OCI-LY7 (cell line): Measurements from ENCODE around the gene TOR1A. TPM values are rescaled to one million over a fixed set of nuclear protein-coding genes. Genes with fewer than 3 reads are reported as not detected.

Experiments
- BruUV-seq: library from RNA; stranded (reverse); fragments of 400-500 nt; replicated peaks from 2 replicates; lab custom pipeline; 2021; lab: Mats Ljungman, UMichigan
- CTCF ChIA-PET: fragments of 300-600 bp; sonication (Branson Sonifier 250); formaldehyde crosslinking; loops from one replicate; lab custom pipeline; 2022; ENCODE audit warnings: antibody characterized with exemption; ENCODE audit not compliant: unreplicated experiment; lab: Charles Lee
- POLR2A ChIA-PET: fragments of 300-600 bp; sonication (Branson Sonifier 250); formaldehyde crosslinking; loops from one replicate; lab custom pipeline; 2022; ENCODE audit warnings: antibody characterized with exemption; lab: Charles Lee
- DNase-seq: peaks from one replicate; pipeline ENCODE4 v3.0.0-alpha.2; 2015; ENCODE audit warnings: low spot score
- H2AFZ ChIP-seq: fragments of 200-600 bp; sonication (generic), shearing (Covaris generic); 2 replicates; pipeline ENCODE4 v1.6.1; 2014; ENCODE audit warnings: mild to moderate bottlenecking, antibody characterized with exemption, low read length, moderate library complexity
- H3K27ac ChIP-seq: fragments of 200-600 bp; sonication (generic); 2 replicates; pipeline ENCODE4 v1.5.1; 2014; ENCODE audit warnings: mixed run types, low read depth, mild to moderate bottlenecking, moderate library complexity, low read length, inconsistent platforms; ENCODE audit not compliant: poor library complexity, severe bottlenecking
- H3K36me3 ChIP-seq: fragments of 200-600 bp; sonication (generic); 2 replicates; pipeline ENCODE4 v1.6.1; 2014; ENCODE audit warnings: mild to moderate bottlenecking, antibody characterized with exemption, low read length, moderate library complexity, mixed read lengths; ENCODE audit not compliant: insufficient read depth
- H3K4me1 ChIP-seq: fragments of 200-600 bp; sonication (generic); 2 replicates; pipeline ENCODE4 v1.5.1; 2014; ENCODE audit warnings: mild to moderate bottlenecking, low read length; ENCODE audit not compliant: insufficient read depth, poor library complexity, severe bottlenecking
- H3K4me2 ChIP-seq: fragments of 200-600 bp; sonication (generic); 2 replicates; pipeline ENCODE4 v1.6.1; 2014; ENCODE audit warnings: mild to moderate bottlenecking, low read length
- H3K4me3 ChIP-seq: fragments of 200-600 bp; sonication (generic); 2 replicates; pipeline ENCODE4 v1.5.1; 2014; ENCODE audit warnings: mild to moderate bottlenecking, low read depth, low read length; ENCODE audit not compliant: poor library complexity, severe bottlenecking
- H3K79me2 ChIP-seq: fragments of 200-600 bp; sonication (generic); 2 replicates; pipeline ENCODE4 v1.6.1; 2016; ENCODE audit warnings: low read depth, mild to moderate bottlenecking, low read length, moderate library complexity, mixed read lengths; ENCODE audit not compliant: insufficient read depth
- H3K9me2 ChIP-seq: fragments of 200-600 bp; sonication (generic); 2 replicates; pipeline ENCODE4 v1.6.1; 2016; ENCODE audit warnings: mild to moderate bottlenecking, low read length, mixed read lengths; ENCODE audit not compliant: insufficient read depth
- H3K9me3 ChIP-seq: fragments of 200-600 bp; sonication (generic); 2 replicates; pipeline ENCODE4 v1.6.1; 2014; ENCODE audit warnings: mild to moderate bottlenecking, mixed run types, low read length, mixed read lengths
- H4K20me1 ChIP-seq: fragments of 200-600 bp; sonication (generic); 2 replicates; pipeline ENCODE4 v1.6.1; 2014; ENCODE audit warnings: mild to moderate bottlenecking, antibody characterized with exemption, low read length, moderate library complexity, mixed read lengths; ENCODE audit not compliant: insufficient read depth
- CTCF ChIP-seq: fragments of 200-600 bp; sonication (generic); conservative IDR thresholded peaks from 2 replicates; pipeline ENCODE4 v1.5.1; 2014; ENCODE audit warnings: mild to moderate bottlenecking, antibody characterized with exemption, low read length, moderate library complexity, mixed read lengths
- EZH2phosphoT487 ChIP-seq: fragments of 200-600 bp; sonication (generic); IDR thresholded peaks from 2 replicates; pipeline ENCODE4 v1.6.1; 2018; ENCODE audit warnings: low read depth, borderline replicate concordance, mild to moderate bottlenecking, mixed run types, antibody characterized with exemption, low read length, moderate library complexity, mixed read lengths
- intact Hi-C: fragments of 100-400 bp; cut with micrococcal nuclease; formaldehyde crosslinking; loops from one replicate; pipeline ENCODE4 v1.10.0; 2022; ENCODE audit not compliant: unreplicated experiment
- total RNA-seq, 2 experiments: library from RNA; depleted of rRNA in 1 of 2; stranded (reverse); fragments of >200 nt in 1 of 2; shearing (Covaris generic) in 1 of 2; gene quantifications; 2 replicates each; pipeline ENCODE4 v1.2.3, GENCODE V29; 2014 to 2022

Gene TOR1A
- total RNA-seq, 2 experiments from 2014 or later: 32.7 to 37.0 TPM

- DNase-seq: no peak
- no peak for TF ChIP-seq CTCF
- TF ChIP-seq EZH2phosphoT487: no peak
- no peaks in the 10 kb centered on the region for H3K9me3 ChIP-seq
- H3K9me2 ChIP-seq: no peaks in the 10 kb centered on the region
- BruUV-seq: no TSS peak
- H4K20me1 ChIP-seq: no peaks in the 10 kb centered on the region
- intact Hi-C loops: no loop called here
- POLR2A ChIA-PET: no interaction called here
- H3K4me2 ChIP-seq: no peak overlapping the region
- H3K27ac ChIP-seq: no peak overlapping the region
- H3K79me2 ChIP-seq: peaks cover 3% of the 10 kb centered on the region; the same call in 1 of the 2 replicates
- H2AFZ ChIP-seq: no peak overlapping the region
- H3K4me1 ChIP-seq: peaks cover under 1% of the 10 kb centered on the region
- peaks cover 67% of the 10 kb centered on the region for H3K36me3 ChIP-seq
- H3K4me3 ChIP-seq: no peak overlapping the region
- CTCF ChIA-PET: no interaction called here
These were observed 4.1 kb upstream of the TOR1A start for GRCh38 chr9:129828051-129828450.

GRCh38 chr9:129826759-129827158, 2.8 kb upstream of the TOR1A start:
- no peak overlapping the region for H3K27ac ChIP-seq
- ChIA-PET POLR2A (no interaction called here), CTCF (no interaction called here)
- DNase-seq: no peak
- no peak overlapping the region for H2AFZ ChIP-seq
- H3K36me3 ChIP-seq: peaks cover 65% of the 10 kb centered on the region
- H3K4me3 ChIP-seq: no peak overlapping the region
- no TSS peak for BruUV-seq
- H4K20me1 ChIP-seq: no peaks in the 10 kb centered on the region
- H3K4me2 ChIP-seq: no peak overlapping the region
- H3K9me3 ChIP-seq: no peaks in the 10 kb centered on the region
- peaks cover 13% of the 10 kb centered on the region; the same call in 1 of the 2 replicates for H3K79me2 ChIP-seq
- no peaks in the 10 kb centered on the region for H3K9me2 ChIP-seq
- TF ChIP-seq CTCF: no peak
- TF ChIP-seq EZH2phosphoT487: no peak
- intact Hi-C loops: no loop called here
- peaks cover 9% of the 10 kb centered on the region for H3K4me1 ChIP-seq

- POLR2A ChIA-PET: no interaction called here
- intact Hi-C loops: no loop called here
These were observed 2.4 kb upstream of the TOR1A start for GRCh38 chr9:129826344-129826743.

More at GRCh38 chr9:129826344-129826743, 2.4 kb upstream of the TOR1A start:
- Histone ChIP-seq H3K36me3 (peaks cover 65% of the 10 kb centered on the region), H3K4me2 (no peak overlapping the region), H3K4me1 (peaks cover 9% of the 10 kb centered on the region), H3K9me2 (no peaks in the 10 kb centered on the region), H2AFZ (no peak overlapping the region), H4K20me1 (no peaks in the 10 kb centered on the region), H3K79me2 (peaks cover 15% of the 10 kb centered on the region; the same call in 1 of the 2 replicates), H3K4me3 (no peak overlapping the region), H3K27ac (no peak overlapping the region), H3K9me3 (no peaks in the 10 kb centered on the region)
- DNase-seq: no peak
- CTCF ChIA-PET: no interaction called here
- BruUV-seq: no TSS peak
- TF ChIP-seq EZH2phosphoT487 (no peak), CTCF (no peak)
